Measurements from ENCODE around the gene ACSL3.

The ACSL3 gene

DNA sequence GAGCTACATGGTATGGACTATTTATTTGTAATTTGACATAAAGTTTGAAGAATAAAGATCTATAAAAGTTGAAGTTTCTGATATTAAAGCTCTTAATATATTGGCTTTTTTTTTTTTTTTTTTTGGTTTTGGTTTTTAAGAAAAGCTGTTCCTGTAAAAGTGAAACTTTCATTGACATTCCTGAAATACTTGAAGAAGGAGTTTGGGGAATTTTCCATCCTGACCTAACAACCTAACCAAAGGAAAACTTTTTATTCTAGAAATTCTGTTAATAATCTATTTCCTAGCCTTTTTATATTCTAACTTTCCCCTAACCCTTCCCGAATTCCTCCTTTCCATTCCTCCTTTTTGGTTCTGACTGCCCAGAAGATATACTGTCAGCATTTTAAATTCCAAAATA, 83.7 kb downstream of the ACSL3 start:
- DNase-seq, result no peak

DNA sequence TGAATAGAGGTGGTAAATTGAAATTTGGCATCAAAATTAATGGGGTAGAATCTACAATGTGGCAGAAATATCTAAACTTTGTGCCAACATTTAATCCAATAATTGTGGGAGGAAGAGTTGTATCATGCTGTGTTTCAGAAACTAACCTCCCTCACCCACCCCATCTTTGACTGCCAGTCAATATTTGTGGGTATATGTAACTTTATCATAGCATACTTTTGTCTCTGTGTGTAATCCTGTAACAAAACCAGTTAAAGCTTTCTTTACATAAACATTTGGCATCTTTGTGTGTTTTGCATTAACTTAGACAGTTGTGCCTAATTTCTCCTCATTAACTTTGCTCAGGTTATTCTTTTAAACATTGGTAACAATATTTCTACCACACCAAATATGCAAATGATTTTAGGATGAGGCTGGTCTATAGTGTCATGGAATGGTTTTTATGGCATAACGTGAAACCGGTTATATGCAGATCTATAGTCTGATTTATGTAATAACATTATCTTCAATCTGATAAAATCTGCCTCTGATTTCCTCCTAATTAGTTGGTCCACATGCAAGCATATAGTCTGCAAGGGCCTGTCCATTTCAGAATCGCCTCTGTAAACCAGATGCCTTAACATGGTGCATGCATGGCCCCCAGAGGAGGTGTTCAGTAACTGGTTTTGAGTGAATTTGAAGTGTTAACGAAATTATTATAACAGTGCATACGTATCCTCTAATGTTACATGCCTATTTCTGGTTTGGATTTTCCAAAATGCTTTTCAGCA, 84.3 kb downstream of the ACSL3 start:
- no peak for DNase-seq

DNA sequence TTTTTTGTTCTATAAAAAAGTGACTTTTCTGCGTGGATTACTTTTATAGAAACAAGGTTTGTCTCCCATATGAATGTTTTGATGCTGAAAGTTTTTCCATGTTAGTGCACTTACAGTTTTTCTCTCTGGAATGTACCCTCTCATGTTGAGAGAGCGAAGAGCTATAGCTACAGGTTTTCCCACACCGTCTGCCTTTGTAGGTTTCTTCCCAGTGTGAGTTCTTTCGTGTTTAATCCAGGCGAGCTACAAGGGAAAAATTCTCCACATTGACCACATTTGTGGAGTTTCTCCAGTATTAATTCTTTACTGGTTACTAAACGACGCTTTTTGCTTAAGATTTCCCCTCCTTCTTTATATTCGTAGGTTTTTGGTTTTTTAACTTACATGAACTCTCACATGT, 85.1 kb downstream of the ACSL3 start:
- DNase-seq, result no peak

DNA sequence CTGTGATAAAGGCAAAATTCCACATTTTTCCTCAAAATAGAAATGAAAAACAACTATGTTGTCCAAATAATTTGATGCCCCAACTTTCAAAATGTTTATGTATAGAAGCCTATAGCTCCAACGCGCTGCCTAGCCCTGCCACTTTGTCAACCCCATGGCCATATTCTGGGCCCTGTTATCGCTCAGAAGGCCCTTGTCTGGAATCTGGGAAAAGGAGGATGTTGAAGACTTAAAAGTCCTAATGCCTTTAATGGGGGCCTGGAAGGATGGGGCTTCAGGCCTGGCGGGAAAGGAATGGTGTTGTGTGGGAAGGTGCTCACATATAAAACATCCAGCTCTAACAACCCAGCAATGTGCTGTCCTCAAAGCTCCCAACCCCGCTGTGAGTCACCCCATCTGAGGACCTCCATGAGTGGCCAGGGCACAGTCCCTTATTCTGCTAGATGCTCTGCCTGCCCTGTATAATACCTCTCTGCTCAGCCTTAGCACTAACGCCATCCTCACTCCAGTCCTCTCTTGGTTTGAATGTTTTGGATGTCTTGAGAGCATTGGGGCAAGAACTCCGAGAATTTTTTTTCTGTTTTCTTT, 86.0 kb downstream of the ACSL3 start:
- no peak for DNase-seq

DNA sequence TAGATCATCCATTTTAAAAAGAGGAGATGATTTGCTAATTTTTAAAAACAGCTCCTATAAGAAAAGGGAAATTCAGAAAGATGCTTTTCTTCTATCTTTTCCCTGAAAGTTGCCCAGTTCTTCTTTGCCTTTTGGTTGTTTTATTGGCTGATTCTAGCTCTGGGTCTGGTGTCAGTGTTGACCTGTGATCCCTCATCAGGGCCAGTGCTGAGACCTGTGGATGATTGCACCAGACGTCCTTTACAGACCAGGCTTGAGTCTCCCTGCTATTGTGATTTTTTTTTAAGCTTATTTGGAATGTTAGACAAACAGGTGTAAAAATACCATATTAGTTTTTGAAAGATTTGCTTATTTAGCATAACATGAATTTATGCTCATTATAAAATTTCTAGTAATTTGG, 88.2 kb downstream of the ACSL3 start:
- DNase-seq, result no peak

DNA sequence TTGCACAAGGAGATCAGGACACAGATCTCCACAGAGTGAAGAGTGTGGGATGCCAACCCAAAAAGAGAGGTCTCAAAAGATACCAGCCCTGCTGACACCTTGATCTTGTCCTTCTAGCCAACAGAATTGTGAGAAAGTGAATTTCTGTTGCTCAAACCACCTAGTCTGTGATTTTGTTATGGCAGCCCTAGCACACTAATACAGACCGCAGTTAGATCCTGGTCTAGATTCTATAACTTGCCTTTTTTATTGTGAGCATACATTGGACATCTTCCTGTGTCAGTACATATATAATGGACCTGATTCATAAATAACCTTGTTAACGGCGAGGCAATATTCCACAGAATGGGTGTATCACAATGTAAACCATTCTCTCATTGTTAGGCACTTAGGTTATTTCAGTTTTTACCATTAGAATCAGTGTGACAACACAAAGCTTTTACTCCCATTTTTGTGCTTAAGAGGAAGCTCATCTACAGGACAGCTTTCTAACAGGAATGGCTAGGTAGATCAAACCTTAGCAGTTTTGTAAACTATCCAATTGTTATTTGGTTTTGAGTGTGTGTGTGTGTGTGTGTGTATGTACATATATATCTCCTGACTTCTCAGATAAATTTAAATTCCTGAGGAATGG, 89.0 kb downstream of the ACSL3 start:
- no peak for DNase-seq

DNA sequence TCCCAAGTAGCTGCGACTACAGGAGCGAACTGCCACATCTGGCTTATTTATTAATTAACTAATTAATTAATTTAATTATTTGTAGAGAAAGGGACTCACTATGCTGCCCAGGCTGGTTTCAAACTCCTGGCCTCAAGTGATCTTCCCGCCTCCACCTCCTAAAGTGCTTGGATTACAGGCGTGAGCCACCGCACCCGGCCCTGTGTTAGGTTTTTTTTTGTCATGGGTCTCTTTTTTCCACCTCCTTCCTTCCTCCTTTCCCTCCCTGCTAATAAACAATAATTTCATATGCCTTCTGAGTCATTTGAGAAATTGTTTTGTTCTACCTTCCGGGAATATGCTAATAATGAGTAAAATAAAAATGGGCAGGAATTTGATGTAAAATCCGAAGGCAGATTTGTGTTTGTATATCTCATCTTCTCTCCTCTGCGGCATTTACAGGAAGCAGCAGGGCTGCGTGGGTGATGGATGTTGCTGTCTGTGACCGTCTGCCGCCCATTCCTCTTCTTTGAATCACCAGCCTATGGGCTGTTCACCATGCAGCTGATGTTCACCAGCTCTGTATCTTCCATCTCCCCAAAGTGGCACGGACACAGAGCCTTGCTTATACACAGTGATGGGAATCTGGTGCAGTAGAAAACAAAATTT, 89.9 kb downstream of the ACSL3 start:
- no peak for DNase-seq

DNA sequence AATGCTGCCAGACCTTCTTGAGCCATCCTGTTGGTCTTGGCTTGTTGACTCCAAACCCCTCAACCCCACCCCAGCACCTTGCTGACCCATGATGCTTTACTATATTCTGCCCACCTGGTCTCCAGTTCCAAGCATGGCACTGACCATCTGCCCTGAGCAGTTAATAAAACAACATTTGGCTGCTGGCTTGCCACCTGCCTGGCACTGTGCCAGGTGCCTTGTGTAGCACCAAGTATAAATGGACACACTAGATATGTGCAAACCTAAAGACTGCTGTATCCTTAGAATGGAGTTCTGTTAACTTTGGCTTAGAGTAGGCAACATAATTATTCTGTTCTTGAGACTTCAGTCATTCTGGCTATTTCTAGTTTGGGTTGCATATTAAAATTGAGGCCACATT, 91.4 kb downstream of the ACSL3 start:
- peak; percentile 53 for DNase-seq

DNA sequence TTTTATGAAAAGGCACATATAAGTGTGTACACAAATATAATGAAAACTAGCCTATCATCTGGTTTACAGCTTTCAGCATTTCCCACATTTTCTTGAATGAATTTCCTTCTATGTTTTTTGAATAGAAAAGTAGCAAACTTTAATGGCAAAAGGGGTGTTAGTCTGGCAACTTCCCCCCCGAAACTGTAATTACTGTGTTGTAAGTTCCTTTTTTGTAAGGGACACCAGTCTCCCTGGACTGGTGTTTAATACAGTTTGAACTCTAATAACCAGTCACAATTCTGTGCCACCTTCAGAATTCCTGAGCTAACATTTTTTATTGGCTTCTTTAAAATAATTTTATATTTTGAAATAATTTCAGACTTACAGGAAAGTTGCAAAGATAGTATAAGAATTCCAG, 94.2 kb downstream of the ACSL3 start:
- no peak for DNase-seq

DNA sequence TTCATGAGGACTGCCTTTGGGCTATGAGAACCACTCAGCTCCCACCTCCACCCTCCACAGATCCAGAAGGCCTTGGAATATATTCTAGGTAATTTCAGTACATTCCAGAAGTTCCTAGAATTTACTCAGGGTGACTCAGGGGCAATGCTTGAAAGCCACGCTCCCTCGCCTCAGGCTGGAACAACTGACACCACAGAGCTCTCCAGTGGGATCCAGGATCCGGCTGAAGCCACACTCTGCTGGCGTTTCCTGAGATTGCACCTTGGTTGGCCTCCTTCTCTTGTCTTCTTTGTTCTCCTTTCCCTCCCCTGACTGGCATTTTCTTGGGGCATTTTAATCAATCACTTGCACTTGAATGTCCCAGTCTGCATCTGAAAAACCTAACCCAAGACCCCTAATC, 98.5 kb downstream of the ACSL3 start:
- no peak for DNase-seq

DNA sequence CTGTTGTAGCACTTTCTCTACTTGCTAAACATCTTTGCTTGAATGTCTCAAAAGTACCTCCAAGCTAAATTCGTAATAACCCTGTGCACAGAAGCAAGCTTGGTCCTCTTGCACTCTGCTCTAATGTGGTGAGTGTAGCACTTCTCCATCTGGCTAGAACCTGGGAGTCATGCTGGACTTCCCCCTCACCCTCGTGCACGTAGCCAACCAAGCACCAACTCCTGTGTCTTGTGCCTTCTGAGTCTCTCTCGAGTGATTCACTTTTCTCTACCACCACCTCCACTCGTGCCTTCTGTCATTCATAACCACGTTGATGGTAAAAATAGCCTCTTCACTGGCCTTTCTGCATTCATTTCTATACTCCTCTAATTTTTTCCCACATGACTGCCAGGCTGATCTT, 99.3 kb downstream of the ACSL3 start:
- DNase-seq, result no peak

DNA sequence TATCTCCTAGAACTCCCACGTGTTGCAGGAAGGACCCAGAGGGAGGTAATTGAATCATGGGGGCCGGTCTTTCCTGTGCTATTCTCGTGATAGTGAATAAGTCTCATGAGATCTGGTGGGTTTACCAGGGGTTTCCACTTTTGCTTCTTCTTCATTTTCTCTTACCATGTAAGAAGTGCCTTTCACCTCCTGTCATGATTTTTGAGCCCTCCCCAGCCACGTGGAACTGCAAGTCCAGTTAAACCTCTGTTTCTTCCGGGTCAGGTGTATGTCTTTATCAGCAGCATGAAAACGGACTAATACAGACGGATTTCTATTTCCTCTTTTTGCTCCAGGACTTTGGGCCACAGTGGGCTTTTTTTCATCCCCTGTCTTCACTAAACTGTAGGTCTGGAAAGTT, 102.8 kb downstream of the ACSL3 start:
- DNase-seq, result no peak

DNA sequence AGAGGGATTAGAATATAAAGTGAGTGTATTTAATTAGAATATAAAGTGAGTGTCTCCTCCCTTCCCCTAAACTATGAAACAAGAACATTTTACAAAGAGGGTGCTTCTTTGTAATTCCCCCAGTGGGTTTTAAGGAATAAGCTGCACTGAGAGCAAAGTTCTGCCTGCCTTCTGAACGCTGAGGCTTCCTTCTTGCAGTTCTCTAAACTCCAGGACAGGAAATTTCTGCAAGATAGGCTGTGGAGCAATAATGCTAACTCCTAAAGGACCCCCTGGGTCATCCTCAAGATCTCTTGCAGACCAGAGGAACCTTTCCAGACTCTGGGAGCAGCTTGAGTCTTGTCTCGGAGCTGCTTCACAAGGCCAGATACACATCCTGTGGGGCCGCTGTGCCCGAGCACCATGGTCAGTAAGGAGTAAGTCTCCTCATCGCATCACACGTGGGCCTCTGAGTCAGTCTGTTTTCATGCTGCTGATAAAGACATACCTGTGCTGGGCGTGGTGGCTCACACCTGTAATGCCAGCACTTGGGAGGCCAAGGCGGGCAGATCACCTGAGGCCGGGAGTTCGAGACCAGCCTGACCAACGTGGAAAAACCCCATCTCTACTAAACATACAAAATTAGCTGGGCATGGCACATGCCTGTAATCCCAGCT, 103.7 kb downstream of the ACSL3 start:
- no peak for DNase-seq

DNA sequence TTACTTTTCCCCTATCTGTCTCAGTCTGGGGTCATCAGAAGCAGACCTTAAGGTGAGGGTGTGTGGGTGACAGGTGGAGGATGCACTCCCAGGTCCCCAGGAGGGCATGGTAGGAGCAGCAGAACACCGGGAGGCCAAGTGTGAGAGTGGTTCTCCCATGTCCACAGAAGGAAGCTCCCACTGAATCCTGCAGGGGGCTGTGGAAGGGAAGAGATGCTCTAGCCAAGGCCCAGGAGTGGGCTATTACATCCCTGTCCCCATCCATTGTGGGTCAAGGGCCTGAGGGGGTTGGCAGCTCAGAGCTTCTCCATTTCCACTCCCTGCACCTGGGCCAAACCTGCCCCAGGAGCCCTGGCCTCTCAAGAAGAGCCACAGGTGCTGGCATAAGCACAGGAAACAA, 104.7 kb downstream of the ACSL3 start:
- no peak for DNase-seq

DNA sequence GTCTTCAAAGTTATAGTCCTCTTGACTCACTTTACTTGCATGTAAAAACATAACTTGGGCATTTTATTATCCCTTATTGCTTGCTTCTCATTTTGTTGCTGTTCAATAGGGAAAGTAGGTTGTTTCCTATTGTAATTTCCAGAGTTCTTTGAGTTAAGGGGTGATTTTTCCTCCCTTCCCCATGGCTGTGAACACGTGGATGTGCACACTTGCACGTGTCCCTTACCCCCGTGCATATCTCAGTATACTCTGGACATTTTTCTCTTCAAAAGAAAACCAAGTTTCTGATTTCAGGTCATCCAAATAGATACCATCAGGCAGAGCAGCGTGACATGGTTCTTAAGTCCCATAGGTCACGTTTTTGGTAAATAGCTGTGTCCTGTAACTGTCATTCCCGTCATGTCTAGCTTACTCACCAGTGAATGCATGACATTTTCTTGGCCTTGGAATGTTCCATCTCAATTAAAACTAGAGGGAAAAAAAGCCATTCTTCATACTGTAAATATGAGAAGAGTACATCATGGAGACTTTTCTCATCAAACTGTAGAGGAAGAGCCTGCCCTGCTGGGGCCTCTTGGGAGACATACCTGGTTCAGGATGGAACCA, 107.8 kb downstream of the ACSL3 start:
- no peak for DNase-seq

DNA sequence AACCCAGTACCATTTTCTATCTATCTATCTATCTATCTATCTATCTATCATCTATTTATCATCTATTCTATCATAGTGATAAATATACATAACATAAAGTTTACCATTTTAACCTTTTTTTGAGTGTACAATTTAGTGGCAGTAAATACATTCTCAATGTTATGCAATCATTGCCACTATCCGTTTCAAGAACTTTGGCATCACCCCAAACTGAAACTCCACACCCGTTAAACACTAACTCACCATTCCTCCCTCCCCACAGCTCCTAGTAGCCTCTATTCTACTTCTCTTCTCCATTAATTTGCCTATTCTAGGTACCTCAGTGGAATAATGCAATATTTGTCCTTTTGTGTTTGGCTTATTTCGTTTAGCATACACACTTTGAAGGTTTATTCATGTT, 108.7 kb downstream of the ACSL3 start:
- no peak for DNase-seq

DNA sequence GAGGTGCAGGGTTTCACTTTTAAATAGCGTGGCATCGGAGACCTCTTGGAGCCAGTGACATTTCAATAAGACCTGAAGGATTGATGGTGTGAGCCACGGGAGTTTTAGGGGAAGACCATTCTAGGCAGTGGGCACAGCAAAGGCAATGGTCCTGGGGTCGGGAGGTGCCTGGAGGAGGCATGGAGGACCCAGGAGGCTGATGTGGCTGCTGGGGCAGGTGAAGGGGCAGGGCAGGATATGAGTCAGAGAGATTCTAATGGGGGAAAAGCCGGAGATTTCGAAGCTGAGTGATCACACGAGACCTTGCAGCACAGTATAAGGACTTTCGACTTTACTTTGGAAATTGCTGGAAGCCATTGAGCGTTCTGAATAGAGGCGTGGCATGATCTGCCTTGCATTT, 111.6 kb downstream of the ACSL3 start:
- DNase-seq, result no peak

DNA sequence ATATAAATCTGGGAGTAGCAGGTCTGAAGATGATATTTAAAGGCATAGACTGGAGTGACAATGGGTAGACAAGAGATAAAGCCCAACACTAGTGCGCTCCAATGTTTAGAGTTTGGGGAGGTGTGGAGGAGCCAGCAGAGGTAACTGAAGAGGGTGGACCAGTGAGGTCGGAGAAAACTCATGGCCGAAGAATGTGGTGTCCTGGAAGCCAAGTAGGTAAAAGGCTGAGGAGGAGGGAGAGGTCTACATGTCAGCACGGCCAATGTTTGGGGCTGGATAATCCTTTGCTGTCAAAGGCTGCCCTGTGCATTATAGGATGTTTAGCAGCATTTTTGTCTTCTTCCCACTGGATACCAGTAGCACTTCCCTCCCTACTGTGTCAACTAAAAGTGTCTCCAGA, 112.4 kb downstream of the ACSL3 start:
- no peak for DNase-seq

DNA sequence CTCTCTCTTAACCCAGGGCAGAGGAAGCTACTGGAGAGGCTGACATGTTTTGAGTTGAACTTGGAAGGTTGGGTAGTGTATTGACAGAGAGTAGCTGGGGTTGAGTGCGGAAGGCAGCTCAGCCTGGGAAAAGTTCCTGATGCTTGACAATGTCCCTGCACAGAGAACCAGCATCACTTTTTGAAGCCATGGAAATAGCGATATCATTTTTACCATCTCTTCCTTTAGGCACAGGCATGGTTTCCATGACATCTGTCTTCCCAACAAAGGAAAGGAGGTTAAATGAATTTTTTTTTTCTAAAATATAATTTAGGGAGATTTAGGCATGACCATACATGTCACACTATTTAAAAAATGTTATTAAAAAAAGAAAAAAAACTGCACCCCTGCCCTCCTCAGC, 112.9 kb downstream of the ACSL3 start:
- DNase-seq, result no peak

DNA sequence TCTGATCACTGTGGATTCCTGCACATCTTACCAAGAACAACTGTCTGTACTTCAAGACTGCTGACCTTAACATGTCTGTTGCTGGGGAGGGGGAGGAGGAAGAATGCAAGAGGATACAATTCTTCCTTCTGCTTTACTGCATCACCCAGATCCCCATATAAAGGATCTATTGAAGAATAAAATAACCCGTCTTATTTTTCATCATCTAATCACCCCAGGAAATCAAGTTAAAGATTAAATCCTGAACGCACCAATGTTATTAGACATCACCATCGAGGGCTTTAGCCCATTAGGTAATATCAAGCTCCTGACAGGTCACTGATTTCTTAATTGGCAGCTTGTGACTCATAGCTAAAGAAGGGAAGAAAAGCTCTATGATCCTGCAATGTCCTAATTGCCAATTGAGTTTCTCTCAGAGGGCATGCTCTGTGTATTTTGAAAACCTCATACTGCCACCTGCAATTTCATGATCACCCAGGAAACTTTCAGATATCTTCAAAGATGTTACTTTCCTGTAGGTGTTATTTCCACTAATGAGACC, 115.8 kb downstream of the ACSL3 start:
- no peak for DNase-seq

DNA sequence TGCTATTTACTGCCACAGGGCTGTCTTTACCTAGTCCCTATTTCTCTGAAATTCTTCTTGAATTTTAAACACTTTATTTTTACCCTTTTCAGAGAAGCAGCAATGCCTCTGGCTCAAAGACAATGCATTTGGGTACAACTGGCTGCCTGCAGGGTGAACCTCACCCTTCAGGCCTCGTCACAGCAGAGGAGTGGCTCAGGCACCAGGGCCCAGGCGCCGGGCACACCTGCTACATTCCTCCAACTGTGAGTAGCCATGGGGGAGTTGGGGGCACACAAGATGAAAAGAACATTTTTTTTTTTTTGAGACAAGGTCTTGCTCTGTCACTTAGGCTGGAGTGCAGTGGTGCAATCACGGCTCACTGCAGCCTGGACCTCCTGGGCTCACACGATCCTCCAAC, 116.3 kb downstream of the ACSL3 start:
- DNase-seq, result no peak

DNA sequence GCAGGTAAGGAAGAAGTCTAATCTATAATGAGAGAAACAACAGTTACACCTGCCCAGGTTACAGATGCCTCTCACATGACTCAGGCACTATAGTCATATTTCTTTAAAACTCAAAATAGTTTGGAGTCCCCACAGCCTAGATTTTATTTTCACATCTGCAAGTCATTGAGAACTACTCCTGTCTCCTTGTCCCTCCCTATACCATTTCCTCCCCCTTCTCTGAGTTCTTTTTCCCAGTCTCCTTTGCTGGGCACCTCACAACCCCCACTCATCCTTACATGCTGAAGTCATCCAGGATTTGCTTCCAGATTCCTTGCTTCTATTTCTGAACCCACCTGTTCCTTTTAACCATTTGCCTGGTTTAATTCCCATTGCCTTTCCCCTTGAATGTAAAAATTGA, 118.0 kb downstream of the ACSL3 start:
- DNase-seq, result no peak

DNA sequence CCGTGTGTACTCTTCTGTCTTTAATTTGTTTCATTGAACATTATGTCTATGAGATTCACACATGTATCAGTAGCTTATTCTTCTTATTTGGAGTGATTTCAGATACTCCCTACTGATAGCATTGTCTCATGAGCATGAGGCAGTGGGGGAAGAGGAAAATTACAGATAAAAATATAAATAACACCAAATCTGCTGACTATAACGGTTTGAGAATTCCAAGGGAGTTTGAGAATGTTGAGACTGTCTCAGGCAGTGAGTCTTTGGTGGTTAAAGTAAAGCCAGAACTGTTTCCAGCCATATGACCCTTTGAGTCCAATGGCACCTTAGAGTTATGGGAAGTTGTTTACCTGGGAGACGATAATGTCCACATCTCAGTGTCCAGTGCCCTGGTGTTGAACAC, 118.6 kb downstream of the ACSL3 start:
- DNase-seq, result no peak

Data from NCI-H1092 (cell line).